Frontal cortex (tissue), 4 donors: ENCODE data around the gene POMT1. TPM values are rescaled to one million over a fixed set of nuclear protein-coding genes. Genes with fewer than 3 reads are reported as not detected.
"Not testable (repeated sequence)": the region's sequence is repeated elsewhere in the genome, so short reads cannot be mapped to it uniquely, and the experiment has no call there.

Experiments used
- DNase-seq, 2 donors: peaks; one replicate each; pipeline ENCODE4 v3.0.0; 2012; ENCODE audit warnings: low spot score in 2 of 2
- FAIRE-seq: peaks from 2 replicates; lab custom pipeline; 2012; peaks lifted over from hg19 to GRCh38; lab: Jason Lieb, UNC
- total RNA-seq: library from RNA; depleted of rRNA; stranded (reverse); fragments of >200 nt; gene quantifications from one replicate; pipeline ENCODE4 v1.2.3, GENCODE V29; 2014
- donor health status: control.
- donor health status: control.
- donor health status: control.

POMT1 gene
- total RNA-seq, 1 donor from 2014 or later = 42.4 TPM

DNA sequence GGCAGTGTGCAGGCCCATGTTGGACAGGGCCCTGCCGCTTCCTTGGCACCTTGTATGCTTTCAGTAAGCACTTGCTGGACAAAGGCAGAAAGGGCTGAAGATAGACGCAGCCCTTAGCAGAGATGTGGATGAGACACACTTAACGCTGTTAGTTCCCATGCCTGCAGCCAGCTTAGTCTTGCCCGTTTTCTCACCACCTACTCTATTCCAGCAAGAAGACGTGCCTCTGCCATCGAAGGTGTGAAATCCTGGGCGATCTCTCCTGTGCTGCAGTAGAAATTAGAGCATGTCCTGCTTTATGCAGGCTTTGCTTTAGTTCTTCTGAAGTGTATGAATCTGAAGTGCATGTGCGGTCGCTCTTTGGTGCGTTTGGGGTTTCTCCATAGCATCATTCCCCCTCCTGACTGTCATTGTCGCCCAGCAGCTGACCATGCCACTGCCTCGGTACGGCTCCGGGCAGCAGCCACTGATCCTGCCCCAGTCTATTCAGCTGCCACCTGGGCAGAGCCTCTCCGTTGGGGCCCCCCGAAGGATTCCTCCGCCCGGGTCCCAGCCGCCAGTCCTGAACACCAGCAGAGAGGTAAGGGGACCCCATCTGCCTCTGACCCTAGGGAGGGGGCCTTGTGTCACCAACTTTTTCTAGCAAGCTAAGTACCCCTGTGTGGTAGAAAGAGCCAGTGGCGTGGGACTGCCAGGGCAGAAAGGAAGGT, 11.6 kb upstream of the POMT1 start:
- no peak for DNase-seq
- FAIRE-seq = no peak

DNA sequence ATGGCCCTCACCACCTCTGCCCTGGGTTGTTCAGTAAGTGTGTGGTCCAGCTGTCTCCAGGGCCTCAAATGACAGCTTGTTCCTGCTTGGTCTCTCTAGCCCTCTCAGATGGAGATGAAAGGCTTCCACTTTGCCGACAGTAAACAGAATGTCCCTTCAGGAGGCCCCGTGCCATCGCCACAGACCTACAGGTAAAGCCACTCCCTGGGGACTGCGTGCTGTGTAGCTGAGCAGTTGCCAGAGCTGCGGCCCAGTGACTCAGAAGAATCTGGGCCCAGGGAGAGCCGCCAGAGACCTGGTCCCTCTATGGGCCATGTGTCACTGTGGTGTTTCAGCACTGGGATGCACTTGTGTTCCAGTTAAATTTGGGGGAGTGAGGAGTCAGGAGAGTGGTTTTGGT, 10.6 kb upstream of the POMT1 start:
- FAIRE-seq = no peak

GRCh38 chr9:131494296-131494870, 8.3 kb upstream of the POMT1 start:
- FAIRE-seq = no peak

More for the DNA sequence above, 10.6 kb upstream of the POMT1 start:
- no peak for DNase-seq

DNA sequence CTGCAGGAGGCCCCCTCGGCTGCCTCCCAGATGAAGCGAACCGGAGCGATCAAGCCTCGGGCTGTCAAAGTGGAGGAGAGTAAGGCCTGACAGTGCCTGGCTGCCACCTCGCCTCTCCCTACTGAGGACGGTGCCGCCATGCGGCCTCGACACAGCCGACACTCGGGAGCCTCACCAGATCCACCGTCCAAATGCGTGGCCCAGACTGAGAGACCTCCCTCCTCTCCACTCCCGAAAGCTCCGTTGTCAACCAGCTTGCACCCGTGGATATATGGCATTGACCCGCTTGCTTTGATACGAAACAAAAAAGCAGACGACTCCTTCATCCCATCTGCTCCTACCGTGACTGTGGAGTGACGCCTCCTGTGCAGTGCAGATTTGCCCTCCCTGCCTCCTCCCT, 6.9 kb upstream of the POMT1 start:
- FAIRE-seq (no peak), DNase-seq (no peak)

More at GRCh38 chr9:131494296-131494870, 8.3 kb upstream of the POMT1 start:
- DNase-seq = no peak

GRCh38 chr9:131496844-131497405, 5.8 kb upstream of the POMT1 start:
- FAIRE-seq = no peak
- DNase-seq = no peak

GRCh38 chr9:131499254-131499767, 3.4 kb upstream of the POMT1 start:
- no peak for DNase-seq
- FAIRE-seq = no peak

- no peak for DNase-seq
Observed at GRCh38 chr9:131500377-131500776, 2.3 kb upstream of the POMT1 start.

GRCh38 chr9:131500939-131501541, 1.7 kb upstream of the POMT1 start:
- DNase-seq (no peak), FAIRE-seq (no peak)

More at GRCh38 chr9:131500377-131500776, 2.3 kb upstream of the POMT1 start:
- no peak for FAIRE-seq

DNA sequence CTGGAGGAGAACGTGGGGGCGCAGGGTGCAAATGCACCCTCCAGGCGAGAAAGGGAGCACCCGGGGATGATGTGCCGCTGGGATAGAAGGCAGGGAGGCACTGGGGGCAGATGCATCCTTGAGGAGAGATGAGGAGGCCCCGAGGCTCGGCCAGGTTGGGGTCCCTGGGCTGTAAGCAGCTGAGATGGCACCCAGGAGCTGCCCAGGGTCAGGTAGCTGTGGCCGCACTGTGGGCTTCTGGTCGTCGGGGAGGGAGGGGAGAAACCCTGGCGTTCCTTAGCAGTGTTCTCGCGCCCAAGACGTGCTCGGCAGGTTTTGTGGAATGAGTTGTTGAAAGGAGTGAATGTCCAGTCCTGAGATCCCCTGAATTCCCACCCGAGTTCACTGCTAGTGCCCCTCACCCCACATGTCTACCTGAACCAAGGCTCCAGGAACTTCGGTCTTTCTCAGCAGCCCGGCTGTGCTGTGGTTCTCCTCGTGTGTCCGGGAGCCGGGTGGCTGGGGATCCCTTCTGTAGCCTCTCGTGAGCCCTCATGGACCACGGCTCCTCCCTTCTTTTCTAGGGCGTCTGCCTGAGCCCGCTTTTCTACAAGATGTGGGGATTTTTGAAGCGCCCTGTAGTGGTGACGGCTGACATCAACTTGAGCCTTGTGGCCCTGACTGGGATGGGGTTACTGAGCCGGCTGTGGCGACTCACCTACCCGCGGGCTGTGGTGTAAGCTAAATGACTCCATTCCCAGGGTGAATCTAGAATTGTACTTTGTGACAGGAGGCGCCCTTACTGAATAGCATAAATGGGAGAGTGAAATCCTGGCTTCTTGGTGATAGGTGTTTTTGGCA, 1.1 kb downstream of the POMT1 start:
- DNase-seq (no peak), FAIRE-seq (no peak)

GRCh38 chr9:131505012-131505411, 2.3 kb downstream of the POMT1 start:
- DNase-seq = no peak
- FAIRE-seq = no peak

DNA sequence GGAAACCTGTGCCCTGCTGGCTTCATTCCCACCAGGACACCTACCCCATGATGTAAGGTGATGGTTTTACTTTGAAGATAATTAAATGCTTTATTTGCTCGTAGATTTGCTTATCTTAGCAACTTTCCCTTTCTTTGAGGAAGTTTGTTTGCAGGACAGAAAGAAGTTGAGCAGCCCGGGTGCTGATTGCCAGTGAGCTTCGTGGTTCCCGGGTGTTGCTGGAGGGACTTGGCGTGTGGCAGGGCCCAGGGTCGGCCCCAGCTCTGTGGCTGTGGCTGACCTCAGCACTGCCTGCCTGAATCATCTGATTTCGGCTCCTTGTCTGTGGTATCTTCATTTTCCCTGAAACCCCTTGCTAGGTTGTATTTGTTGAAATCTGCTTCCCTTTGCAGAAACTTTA, 8.7 kb downstream of the POMT1 start:
- FAIRE-seq (no peak), DNase-seq (no peak)

- FAIRE-seq = no peak
- DNase-seq = no peak
Observed at GRCh38 chr9:131511880-131512279, 9.2 kb downstream of the POMT1 start.

DNA sequence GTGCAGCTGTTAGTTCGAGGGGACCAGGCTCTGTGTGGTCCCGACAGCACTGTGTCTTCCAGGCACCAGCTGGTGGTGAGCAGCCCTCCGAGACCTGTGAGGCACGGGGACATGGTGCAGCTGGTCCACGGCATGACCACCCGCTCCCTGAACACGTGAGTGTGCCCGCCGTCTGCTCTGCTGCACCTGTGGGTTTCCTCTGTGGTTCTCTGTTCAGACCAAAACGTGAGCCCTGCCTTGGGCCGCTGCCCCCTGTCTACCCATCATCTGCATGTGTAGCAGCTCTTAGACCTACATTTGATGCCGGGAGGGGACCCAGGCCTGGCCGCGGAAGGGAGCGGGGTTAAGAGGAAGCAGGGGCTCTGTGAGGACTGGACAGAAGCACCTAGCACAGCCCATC, 10.5 kb downstream of the POMT1 start:
- no peak for FAIRE-seq

DNA sequence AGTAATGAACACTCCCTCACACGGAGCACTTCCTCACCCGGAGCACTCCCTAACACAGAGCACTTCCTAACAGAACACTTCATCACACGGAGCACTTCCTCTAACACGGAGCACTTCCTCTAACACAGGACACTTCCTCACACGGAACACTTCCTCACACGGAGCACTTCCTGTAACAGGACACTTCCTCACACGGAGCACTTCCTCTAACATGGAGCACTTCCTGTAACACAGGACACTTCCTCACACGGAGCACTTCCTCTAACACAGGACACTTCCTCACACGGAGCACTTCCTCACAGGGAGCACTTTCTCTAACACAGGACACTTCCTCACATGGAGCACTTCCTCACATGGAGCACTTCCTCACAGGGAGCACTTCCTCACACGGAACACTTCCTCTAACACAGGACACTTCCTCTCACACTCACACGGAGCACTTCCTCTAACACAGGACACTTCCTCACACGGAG, 12.9 kb downstream of the POMT1 start:
- not testable (repeated sequence) for DNase-seq, FAIRE-seq

More for the DNA sequence above, 10.5 kb downstream of the POMT1 start:
- no peak for DNase-seq

DNA sequence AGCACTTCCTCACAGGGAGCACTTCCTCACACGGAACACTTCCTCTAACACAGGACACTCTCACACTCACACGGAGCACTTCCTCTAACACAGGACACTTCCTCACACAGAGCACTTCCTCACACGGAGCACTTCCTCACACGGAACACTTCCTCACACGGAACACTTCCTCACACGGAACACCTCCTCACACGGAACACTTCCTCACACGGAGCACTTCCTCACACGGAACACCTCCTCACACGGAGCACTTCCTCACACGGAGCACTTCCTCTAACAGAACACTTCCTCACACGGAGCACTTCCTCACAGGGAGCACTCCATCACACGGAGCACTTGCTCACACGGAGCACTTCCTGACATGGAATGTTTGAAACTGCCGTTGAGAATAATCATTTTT, 13.4 kb downstream of the POMT1 start:
- FAIRE-seq (no peak), DNase-seq (no peak)

DNA sequence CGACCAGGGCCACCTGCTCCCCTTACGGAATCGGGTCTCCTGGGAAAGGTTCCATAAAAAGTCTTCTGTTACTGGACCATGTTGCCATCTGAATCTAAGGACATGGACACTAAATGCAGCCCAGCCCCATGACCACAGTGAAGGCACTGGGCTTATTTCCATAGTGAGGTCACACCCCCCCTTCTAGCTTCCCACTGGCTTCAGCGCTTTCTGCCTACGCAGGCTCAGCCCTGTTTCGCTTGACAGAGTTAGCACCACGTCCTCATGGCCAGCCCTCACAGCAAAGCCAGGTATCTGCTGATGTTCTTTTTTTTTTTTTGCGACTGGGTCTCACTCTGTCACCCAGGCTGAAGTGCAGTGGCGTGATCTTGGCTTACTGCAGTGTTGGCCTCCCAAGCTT, 14.2 kb downstream of the POMT1 start:
- no peak for FAIRE-seq
- no peak for DNase-seq

- FAIRE-seq = no peak
- peak; percentile 54 to 61 for DNase-seq
Observed at GRCh38 chr9:131517761-131518190, 15.1 kb downstream of the POMT1 start.

GRCh38 chr9:131518553-131518952, 15.8 kb downstream of the POMT1 start:
- no peak for DNase-seq
- FAIRE-seq = no peak

- DNase-seq (no peak), FAIRE-seq (no peak)
Observed at GRCh38 chr9:131520503-131520902, 17.8 kb downstream of the POMT1 start.

DNA sequence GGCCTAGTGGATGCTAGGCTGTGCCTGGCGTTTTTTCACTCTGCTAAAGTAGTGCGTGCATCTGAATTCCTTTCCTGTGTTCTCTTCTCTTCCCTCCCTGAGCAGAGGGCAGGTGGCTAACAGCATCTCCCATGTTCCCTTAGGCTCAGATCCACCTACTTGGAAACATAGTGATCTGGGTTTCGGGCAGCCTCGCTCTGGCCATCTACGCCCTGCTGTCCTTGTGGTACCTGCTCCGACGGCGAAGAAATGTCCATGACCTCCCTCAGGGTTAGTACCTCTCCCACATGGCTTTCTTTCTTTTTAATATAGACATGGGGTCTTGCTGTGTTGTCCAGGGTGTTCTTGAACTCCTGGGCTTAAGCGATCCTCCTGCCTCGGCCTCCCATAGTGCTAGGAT, 18.5 kb downstream of the POMT1 start:
- DNase-seq = no peak
- no peak for FAIRE-seq
